HUES64 (cell line): Measurements from ENCODE around the gene BRSK1.
A peak's percentile ranks its signal among the peaks of the same experiment; 100 is the strongest.

Source experiments
- H3K27ac ChIP-seq: 2 replicates; pipeline ENCODE4 v1.7.0; 2013; ENCODE audit warnings: low read depth, low read length, inconsistent platforms
- H3K27me3 ChIP-seq: 2 replicates; pipeline ENCODE4 v1.6.1; 2013; ENCODE audit warnings: mild to moderate bottlenecking, low read length; ENCODE audit not compliant: insufficient read depth
- H3K36me3 ChIP-seq: 2 replicates; pipeline ENCODE4 v1.6.1; 2013; ENCODE audit warnings: mild to moderate bottlenecking, low read length; ENCODE audit not compliant: insufficient read depth
- H3K4me1 ChIP-seq: 2 replicates; pipeline ENCODE4 v1.6.1; 2013; ENCODE audit warnings: mild to moderate bottlenecking, low read length, moderate library complexity; ENCODE audit not compliant: insufficient read depth
- H3K4me3 ChIP-seq: 2 replicates; pipeline ENCODE4 v1.5.1; 2013; ENCODE audit warnings: mild to moderate bottlenecking, low read length, moderate library complexity
- H3K9ac ChIP-seq: 2 replicates; pipeline ENCODE4 v1.6.1; 2013; ENCODE audit warnings: mild to moderate bottlenecking, low read depth, low read length
- H3K9me3 ChIP-seq: 2 replicates; pipeline ENCODE4 v1.6.1; 2013; ENCODE audit warnings: low read depth, low read length; ENCODE audit not compliant: insufficient read depth
- WGBS: fragments of 150-250, 120-280 bp; methylation state at CpG from one replicate; pipeline ENCODE4 v1.1.7; 2013; ENCODE audit warnings: missing lambda C conversion rate; 5-methylcytosine and 5-hydroxymethylcytosine counted together

The BRSK1 gene

GRCh38 chr19:55247621-55248099, 36.1 kb upstream of the BRSK1 start:
- no peak overlapping the region for H3K27ac ChIP-seq
- WGBS, result 90% methylated on average over 9 of the region's 10 CpGs
- H3K27me3 ChIP-seq, result no peaks in the 10 kb centered on the region
- no peaks in the 10 kb centered on the region for H3K4me1 ChIP-seq
- H3K4me3 ChIP-seq, result no peak overlapping the region
- H3K9me3 ChIP-seq, result no peaks in the 10 kb centered on the region
- peaks cover 41% of the 10 kb centered on the region for H3K36me3 ChIP-seq
- no peak overlapping the region for H3K9ac ChIP-seq

- Histone ChIP-seq H3K9ac (no peak overlapping the region), H3K27me3 (no peaks in the 10 kb centered on the region), H3K27ac (no peak overlapping the region), H3K9me3 (no peaks in the 10 kb centered on the region), H3K4me3 (no peak overlapping the region), H3K36me3 (peaks cover 39% of the 10 kb centered on the region), H3K4me1 (no peaks in the 10 kb centered on the region)
- WGBS, result 93% methylated on average over 10 of the region's 10 CpGs
Observed at GRCh38 chr19:55248166-55248675, 35.6 kb upstream of the BRSK1 start.

- Histone ChIP-seq H3K9me3 (no peaks in the 10 kb centered on the region), H3K9ac (no peak overlapping the region), H3K27me3 (no peaks in the 10 kb centered on the region), H3K4me3 (no peak overlapping the region), H3K27ac (no peak overlapping the region), H3K36me3 (peaks cover 34% of the 10 kb centered on the region), H3K4me1 (0 out of 2 replicates have a peak, but pooled peaks cover 2% of the 10 kb centered on the region)
- WGBS, result 92% methylated on average over 9 of the region's 9 CpGs
Observed at GRCh38 chr19:55248704-55249103, 35.1 kb upstream of the BRSK1 start.

GRCh38 chr19:55249841-55250240, 34.0 kb upstream of the BRSK1 start:
- Histone ChIP-seq H3K27me3 (no peaks in the 10 kb centered on the region), H3K4me3 (no peak overlapping the region), H3K9ac (no peak overlapping the region), H3K9me3 (no peaks in the 10 kb centered on the region), H3K27ac (no peak overlapping the region), H3K36me3 (peaks cover 23% of the 10 kb centered on the region), H3K4me1 (peaks cover 6% of the 10 kb centered on the region; the same call in 1 of the 2 replicates)
- 96% methylated on average over 11 of the region's 11 CpGs for WGBS

- peaks cover 17% of the 10 kb centered on the region for H3K36me3 ChIP-seq
- H3K9ac ChIP-seq, result no peak overlapping the region
- H3K27ac ChIP-seq, result no peak overlapping the region
- peaks cover 6% of the 10 kb centered on the region; the same call in 1 of the 2 replicates for H3K4me1 ChIP-seq
- 93% methylated on average over 18 of the region's 18 CpGs for WGBS
- H3K9me3 ChIP-seq, result no peaks in the 10 kb centered on the region
- no peak overlapping the region for H3K4me3 ChIP-seq
- H3K27me3 ChIP-seq, result no peaks in the 10 kb centered on the region
Observed at GRCh38 chr19:55250262-55251036, 33.3 kb upstream of the BRSK1 start.

GRCh38 chr19:55251341-55252081, 32.3 kb upstream of the BRSK1 start:
- Histone ChIP-seq H3K4me1 (peaks cover 10% of the 10 kb centered on the region; the same call in 1 of the 2 replicates), H3K4me3 (no peak overlapping the region), H3K9me3 (no peaks in the 10 kb centered on the region), H3K27ac (no peak overlapping the region), H3K27me3 (no peaks in the 10 kb centered on the region), H3K9ac (peak overlapping the region; percentile 22; the same call in 1 of the 2 replicates), H3K36me3 (peaks cover 6% of the 10 kb centered on the region)
- WGBS, result 92% methylated on average over 19 of the region's 19 CpGs

- 95% methylated on average over 21 of the region's 21 CpGs for WGBS
- Histone ChIP-seq H3K4me3 (no peak overlapping the region), H3K36me3 (0 out of 2 replicates have a peak, but pooled peaks cover 2% of the 10 kb centered on the region)
Observed at GRCh38 chr19:55252760-55253663, 30.8 kb upstream of the BRSK1 start.

GRCh38 chr19:55253842-55254624, 29.8 kb upstream of the BRSK1 start:
- Histone ChIP-seq H3K36me3 (0 out of 2 replicates have a peak, but pooled peaks cover 2% of the 10 kb centered on the region), H3K27me3 (no peaks in the 10 kb centered on the region), H3K4me1 (peaks cover 22% of the 10 kb centered on the region), H3K9ac (no peak overlapping the region; the same call in 1 of the 2 replicates), H3K4me3 (no peak overlapping the region), H3K27ac (no peak overlapping the region), H3K9me3 (no peaks in the 10 kb centered on the region)
- WGBS, result 88% methylated on average over 23 of the region's 23 CpGs

More at GRCh38 chr19:55252760-55253663, 30.8 kb upstream of the BRSK1 start:
- Histone ChIP-seq H3K27ac (no peak overlapping the region), H3K9ac (no peak overlapping the region), H3K4me1 (peaks cover 22% of the 10 kb centered on the region), H3K9me3 (no peaks in the 10 kb centered on the region), H3K27me3 (no peaks in the 10 kb centered on the region)

GRCh38 chr19:55254625-55254977, 29.2 kb upstream of the BRSK1 start:
- 0 out of 2 replicates have a peak, but pooled peaks cover 2% of the 10 kb centered on the region for H3K36me3 ChIP-seq
- H3K27me3 ChIP-seq, result no peaks in the 10 kb centered on the region
- H3K4me1 ChIP-seq, result peaks cover 22% of the 10 kb centered on the region
- no peaks in the 10 kb centered on the region for H3K9me3 ChIP-seq
- H3K27ac ChIP-seq, result no peak overlapping the region
- no peak overlapping the region; the same call in 1 of the 2 replicates for H3K9ac ChIP-seq
- 90% methylated on average over 6 of the region's 6 CpGs for WGBS
- H3K4me3 ChIP-seq, result no peak overlapping the region
